Uterus (tissue), 4 donors: ENCODE data around the gene MYO6. TPM values are rescaled to one million over a fixed set of nuclear protein-coding genes. Genes with fewer than 3 reads are reported as not detected.

ENCODE experiments used
- DNase-seq, 2 donors: peaks; one replicate each; pipeline ENCODE4 v3.0.0-alpha.2; 2019 to 2020
- H3K27ac ChIP-seq, 2 donors: fragments of 200-600 bp; sonication (generic); 1 replicate in 1 of 2; 2 replicates in 1 of 2; pipeline ENCODE4 v1.5.1; 2016 to 2018
- H3K27me3 ChIP-seq, 2 donors: fragments of 200-600 bp; sonication (generic); one replicate each; pipeline ENCODE4 v1.5.1; 2018 to 2019; ENCODE audit warnings: control low read depth in 1 of 2
- H3K36me3 ChIP-seq, 2 donors: fragments of 200-600 bp; sonication (generic); one replicate each; pipeline ENCODE4 v1.5.1; 2019; ENCODE audit warnings: control low read depth in 1 of 2
- H3K4me1 ChIP-seq, 2 donors: fragments of 200-600 bp; sonication (generic); one replicate each; pipeline ENCODE4 v1.5.1; 2018 to 2019; ENCODE audit warnings: control low read depth in 1 of 2
- H3K4me3 ChIP-seq, 2 donors: fragments of 200-600 bp; sonication (generic); 1 replicate in 1 of 2; 2 replicates in 1 of 2; pipeline ENCODE4 v1.5.1; 2018 to 2019; ENCODE audit warnings: mild to moderate bottlenecking in 1 of 2
- H3K9me3 ChIP-seq, 2 donors: fragments of 200-600 bp; sonication (generic); one replicate each; pipeline ENCODE4 v1.5.1; 2019; ENCODE audit warnings: control low read depth in 1 of 2
- CTCF ChIP-seq, 4 experiments: fragments of 200-600 bp in 2 of 4; fragments of 450-650 bp in 2 of 4; sonication (generic) in 2 of 4; IDR thresholded peaks; one replicate each; pipeline ENCODE4 v1.5.1; 2016 to 2019; ENCODE audit warnings: antibody characterized with exemption in 4 of 4, mild to moderate bottlenecking in 2 of 4, moderate library complexity in 1 of 4
- POLR2A ChIP-seq, 2 donors: fragments of 450-650 bp; IDR thresholded peaks; one replicate each; pipeline ENCODE4 v1.6.1; 2016; ENCODE audit warnings: antibody characterized with exemption in 2 of 2, mild to moderate bottlenecking in 1 of 2, moderate library complexity in 1 of 2
- intact Hi-C: fragments of 100-400 bp; cut with DNase I; formaldehyde crosslinking; loops from one replicate; pipeline ENCODE4 v1.15.1; 2023; ENCODE audit warnings: low total_unique reads
- total RNA-seq, 4 donors: library from RNA; depleted of rRNA in 3 of 4; stranded (reverse); fragments of >200 nt in 3 of 4; gene quantifications; one replicate each; pipeline versions ENCODE4 v1.1.0 to v1.2.4, GENCODE V29; 2014 to 2023
- donor health status: DM: yes; HTN: yes; CAD: no.

Gene MYO6
- total RNA-seq, 4 donors from 2014 or later = 8.2 to 25.0 (median 14.1) TPM

GRCh38 chr6:75819776-75820487, 70.9 kb downstream of the MYO6 start:
- Histone ChIP-seq H3K27me3 (no peaks in the 10 kb centered on the region), H3K4me3 (no peak overlapping the region), H3K4me1 (no peaks in the 10 kb centered on the region), H3K36me3 (no peaks in the 10 kb centered on the region), H3K9me3 (no peaks in the 10 kb centered on the region), H3K27ac (no peak overlapping the region)
- no peak for DNase-seq
- TF ChIP-seq POLR2A (IDR thresholded peaks at IDR 0.05) (no peak), CTCF (IDR thresholded peaks at IDR 0.05) (no peak)
- intact Hi-C loops = no loop called here

GRCh38 chr6:75824160-75824559, 75.1 kb downstream of the MYO6 start:
- no peaks in the 10 kb centered on the region for H3K9me3 ChIP-seq
- no peak for DNase-seq
- no peaks in the 10 kb centered on the region for H3K36me3 ChIP-seq
- TF ChIP-seq POLR2A (IDR thresholded peaks at IDR 0.05) = no peak
- TF ChIP-seq CTCF (IDR thresholded peaks at IDR 0.05) = no peak
- no peaks in the 10 kb centered on the region for H3K4me1 ChIP-seq
- intact Hi-C loops = no loop called here
- no peak overlapping the region for H3K4me3 ChIP-seq
- no peaks in the 10 kb centered on the region for H3K27me3 ChIP-seq
- no peak overlapping the region for H3K27ac ChIP-seq

- intact Hi-C loops = no loop called here
- Histone ChIP-seq H3K27ac (no peak overlapping the region), H3K9me3 (no peaks in the 10 kb centered on the region), H3K4me3 (no peak overlapping the region), H3K4me1 (no peaks in the 10 kb centered on the region), H3K36me3 (no peaks in the 10 kb centered on the region), H3K27me3 (no peaks in the 10 kb centered on the region)
- TF ChIP-seq POLR2A (IDR thresholded peaks at IDR 0.05) (no peak), CTCF (IDR thresholded peaks at IDR 0.05) (no peak)
- DNase-seq = no peak
Observed at GRCh38 chr6:75827163-75827562, 78.1 kb downstream of the MYO6 start.

- TF ChIP-seq CTCF (IDR thresholded peaks at IDR 0.05) (no peak), POLR2A (IDR thresholded peaks at IDR 0.05) (no peak)
- no peaks in the 10 kb centered on the region for H3K36me3 ChIP-seq
- H3K9me3 ChIP-seq = no peaks in the 10 kb centered on the region
- no peak overlapping the region for H3K4me3 ChIP-seq
- DNase-seq = no peak
- H3K27ac ChIP-seq = no peak overlapping the region
- H3K4me1 ChIP-seq = no peaks in the 10 kb centered on the region
- no peaks in the 10 kb centered on the region for H3K27me3 ChIP-seq
- intact Hi-C loops = no loop called here
Observed at GRCh38 chr6:75830959-75831885, 82.2 kb downstream of the MYO6 start.

GRCh38 chr6:75834447-75834846, 85.4 kb downstream of the MYO6 start:
- Histone ChIP-seq H3K27ac (no peak overlapping the region), H3K4me1 (no peaks in the 10 kb centered on the region), H3K4me3 (no peak overlapping the region), H3K27me3 (no peaks in the 10 kb centered on the region), H3K9me3 (no peaks in the 10 kb centered on the region), H3K36me3 (no peaks in the 10 kb centered on the region)
- no peak for TF ChIP-seq POLR2A (IDR thresholded peaks at IDR 0.05)
- TF ChIP-seq CTCF (IDR thresholded peaks at IDR 0.05) = no peak
- intact Hi-C loops = no loop called here
- DNase-seq = no peak
